Uterus (tissue), 2 donors: ENCODE measurements around the gene SMIM8.

Experiments used
- POLR2A ChIP-seq, 2 donors: fragments of 450-650 bp; IDR thresholded peaks; one replicate each; pipeline ENCODE4 v1.6.1; 2016; ENCODE audit warnings: antibody characterized with exemption in 2 of 2, mild to moderate bottlenecking in 1 of 2, moderate library complexity in 1 of 2
- TF ChIP-seq, protein P1 (sequence below), 4 experiments: fragments of 200-600 bp in 2 of 4; fragments of 450-650 bp in 2 of 4; sonication (generic) in 2 of 4; IDR thresholded peaks; one replicate each; pipeline ENCODE4 v1.5.1; 2016 to 2019; ENCODE audit warnings: antibody characterized with exemption in 4 of 4, mild to moderate bottlenecking in 2 of 4, moderate library complexity in 1 of 4

DNA sequence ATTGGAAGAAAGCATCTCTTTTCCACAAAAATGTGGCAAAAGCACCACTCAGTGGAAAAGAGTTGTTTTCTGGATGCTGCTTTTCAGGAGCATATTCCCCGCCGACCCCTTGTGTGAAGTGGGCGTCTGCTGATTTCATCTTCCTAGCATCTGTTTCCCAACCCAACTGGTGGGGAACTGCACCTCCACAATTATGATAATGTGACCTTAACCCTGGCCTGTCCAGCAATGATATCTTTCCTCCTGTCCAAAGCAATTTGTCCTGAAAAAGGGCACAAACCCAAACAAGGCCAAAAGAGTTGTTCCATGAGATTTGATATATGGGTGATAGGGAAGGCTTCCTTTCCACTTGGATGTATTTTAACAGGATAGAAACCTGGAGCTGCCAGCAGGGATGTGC, 7.3 kb upstream of the SMIM8 start:
- TF ChIP-seq POLR2A (IDR thresholded peaks at IDR 0.05), result no peak
- TF ChIP-seq, protein P1, sequence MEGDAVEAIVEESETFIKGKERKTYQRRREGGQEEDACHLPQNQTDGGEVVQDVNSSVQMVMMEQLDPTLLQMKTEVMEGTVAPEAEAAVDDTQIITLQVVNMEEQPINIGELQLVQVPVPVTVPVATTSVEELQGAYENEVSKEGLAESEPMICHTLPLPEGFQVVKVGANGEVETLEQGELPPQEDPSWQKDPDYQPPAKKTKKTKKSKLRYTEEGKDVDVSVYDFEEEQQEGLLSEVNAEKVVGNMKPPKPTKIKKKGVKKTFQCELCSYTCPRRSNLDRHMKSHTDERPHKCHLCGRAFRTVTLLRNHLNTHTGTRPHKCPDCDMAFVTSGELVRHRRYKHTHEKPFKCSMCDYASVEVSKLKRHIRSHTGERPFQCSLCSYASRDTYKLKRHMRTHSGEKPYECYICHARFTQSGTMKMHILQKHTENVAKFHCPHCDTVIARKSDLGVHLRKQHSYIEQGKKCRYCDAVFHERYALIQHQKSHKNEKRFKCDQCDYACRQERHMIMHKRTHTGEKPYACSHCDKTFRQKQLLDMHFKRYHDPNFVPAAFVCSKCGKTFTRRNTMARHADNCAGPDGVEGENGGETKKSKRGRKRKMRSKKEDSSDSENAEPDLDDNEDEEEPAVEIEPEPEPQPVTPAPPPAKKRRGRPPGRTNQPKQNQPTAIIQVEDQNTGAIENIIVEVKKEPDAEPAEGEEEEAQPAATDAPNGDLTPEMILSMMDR (IDR thresholded peaks at IDR 0.05), result no peak
